K562 (cell line): Measurements from ENCODE around the gene RBPMS2. TPM values are rescaled to one million over a fixed set of nuclear protein-coding genes. Genes with fewer than 3 reads are reported as not detected.

Experiments
- ATAC-seq: fragments of 200-7000 bp; cut with Tn5 transposase; 3 replicates; pipeline ENCODE4 v1.9.1; 2020; ENCODE audit warnings: moderate library complexity
- BruUV-seq: library from RNA; stranded (reverse); fragments of 400-500 nt; replicated peaks from 2 replicates; lab custom pipeline; 2021; lab: Mats Ljungman, UMichigan
- CTCF ChIA-PET: fragments of 300-600 bp; formaldehyde crosslinking; extraction: SDS; loops from one replicate; lab custom pipeline; 2021; ENCODE audit warnings: low intra/inter-chr PET ratio; lab: Yijun Ruan, JAX
- POLR2A ChIA-PET: fragments of 300-600, 350-650 bp; sonication (Branson Sonifier 250); formaldehyde crosslinking; extraction: SDS; loops from one replicate; lab custom pipeline; 2021; ENCODE audit warnings: antibody characterized with exemption, inconsistent platforms; lab: Yijun Ruan, JAX
- DNase-seq, 4 experiments: peaks; one replicate each; pipeline versions ENCODE4 v3.0.0 to v3.0.0-alpha.2; 2011 to 2018; ENCODE audit warnings: low spot score in 3 of 4, mixed read lengths in 3 of 4; ENCODE audit errors: extremely low read depth in 1 of 4
- FAIRE-seq: peaks from 2 replicates; lab custom pipeline; 2011; peaks lifted over from hg19 to GRCh38; lab: Jason Lieb, UNC
- H2AFZ ChIP-seq: 2 replicates; pipeline ENCODE4 v1.6.0; 2011; ENCODE audit warnings: low read depth, low read length, control low read depth, inconsistent platforms
- H3K27ac ChIP-seq: fragments of 200-600 bp; 3 replicates; pipeline ENCODE4 v1.8.0; 2011; ENCODE audit warnings: low read depth, mild to moderate bottlenecking, control low read depth, inconsistent platforms, low read length, moderate library complexity, mixed read lengths; ENCODE audit errors: extremely low read depth
- H3K27me3 ChIP-seq, 2 experiments: fragments of 300-600 bp in 1 of 2; 2 replicates in 1 of 2; 3 replicates in 1 of 2; pipeline versions ENCODE4 v1.6.0 to v1.8.0; 2011; ENCODE audit warnings: inconsistent platforms in 2 of 2, low read length in 2 of 2, mild to moderate bottlenecking in 1 of 2, mixed read lengths in 1 of 2, moderate library complexity in 1 of 2; ENCODE audit not compliant: control insufficient read depth in 2 of 2, insufficient read depth in 2 of 2
- H3K36me3 ChIP-seq: fragments of 300-600 bp; 3 replicates; pipeline ENCODE4 v1.8.0; 2011; ENCODE audit warnings: mild to moderate bottlenecking, low read length, inconsistent platforms; ENCODE audit not compliant: control insufficient read depth, insufficient read depth
- H3K4me1 ChIP-seq, 2 experiments: fragments of 200-600 bp in 1 of 2; replicated peaks in 1 of 2; 2 replicates in 1 of 2; 3 replicates in 1 of 2; pipeline versions ENCODE4 v1.5.1 to v1.8.0; 2011; ENCODE audit warnings: inconsistent platforms in 2 of 2, low read length in 2 of 2, mild to moderate bottlenecking in 1 of 2, mixed read lengths in 1 of 2, moderate library complexity in 1 of 2; ENCODE audit not compliant: control insufficient read depth in 2 of 2, insufficient read depth in 2 of 2
- H3K4me2 ChIP-seq: 2 replicates; pipeline ENCODE4 v1.6.1; 2011; ENCODE audit warnings: low read length, control low read depth, inconsistent platforms, mixed read lengths; ENCODE audit not compliant: insufficient read depth
- H3K4me3 ChIP-seq: fragments of 200-600 bp; sonication (generic), shearing (Covaris generic); 2 replicates; pipeline ENCODE4 v1.5.1; 2016; ENCODE audit warnings: control low read depth, inconsistent platforms
- H3K79me2 ChIP-seq: fragments of 200-600 bp; 3 replicates; pipeline ENCODE4 v1.8.0; 2011; ENCODE audit warnings: low read length, inconsistent platforms; ENCODE audit not compliant: control insufficient read depth, insufficient read depth
- H3K9ac ChIP-seq, 2 experiments: 2 replicates each; pipeline versions ENCODE4 v1.6.0 to v1.6.1; 2011; ENCODE audit warnings: low read depth in 2 of 2, low read length in 2 of 2, control low read depth in 1 of 2, inconsistent platforms in 1 of 2, mild to moderate bottlenecking in 1 of 2, mixed read lengths in 1 of 2; ENCODE audit not compliant: insufficient read depth in 1 of 2
- H3K9me1 ChIP-seq: one replicate; pipeline ENCODE4 v1.6.0; 2011; ENCODE audit warnings: inconsistent platforms, mild to moderate bottlenecking, low read length, moderate library complexity; ENCODE audit not compliant: control insufficient read depth, insufficient read depth
- H3K9me3 ChIP-seq: replicated peaks from 2 replicates; pipeline ENCODE4 v1.5.1; 2011; ENCODE audit warnings: low read depth, low read length, inconsistent platforms; ENCODE audit not compliant: control insufficient read depth, insufficient read depth
- H4K20me1 ChIP-seq: replicated peaks from 2 replicates; pipeline ENCODE4 v1.6.1; 2011; ENCODE audit warnings: low read length, inconsistent platforms, mixed read lengths; ENCODE audit not compliant: control insufficient read depth, insufficient read depth
- BCOR ChIP-seq: fragments of 450-650 bp; IDR thresholded peaks from 2 replicates; pipeline ENCODE4 v1.6.1; 2016
- CGGBP1 ChIP-seq: fragments of 250-450 bp; sonication (Bioruptor Pico); IDR thresholded peaks from 2 replicates; pipeline ENCODE4 v1.9.0; 2021; ENCODE audit warnings: mild to moderate bottlenecking
- CTCF ChIP-seq, 3 experiments: IDR thresholded peaks in 2 of 3; conservative IDR thresholded peaks in 1 of 3; 2 replicates each; pipeline ENCODE4 v1.5.1; 2011 to 2012; ENCODE audit warnings: low read length in 3 of 3, mild to moderate bottlenecking in 3 of 3, control low read depth in 2 of 3, improper control_type of control experiment in 1 of 3, inconsistent platforms in 1 of 3, low read depth in 1 of 3, mixed read lengths in 1 of 3, moderate library complexity in 1 of 3; ENCODE audit not compliant: insufficient read depth in 2 of 3
- HES1 ChIP-seq: fragments of 450-650 bp; IDR thresholded peaks from 2 replicates; pipeline ENCODE4 v1.6.1; 2016; ENCODE audit warnings: low read depth, mild to moderate bottlenecking, moderate library complexity
- SMARCA5 ChIP-seq: fragments of 450-650 bp; IDR thresholded peaks from 2 replicates; pipeline ENCODE4 v1.6.1; 2016
- ZBTB40 ChIP-seq, 2 experiments: fragments of 450-650 bp in 1 of 2; sonication (generic) in 1 of 2; formaldehyde crosslinking in 1 of 2; IDR thresholded peaks; 2 replicates each; pipeline versions ENCODE4 v1.7.1 to v1.9.0; 2016 to 2022; ENCODE audit warnings: inconsistent platforms in 1 of 2, mild to moderate bottlenecking in 1 of 2, missing genetic modification reagents in 1 of 2
- ZBTB9 ChIP-seq: fragments of 450-650 bp; formaldehyde crosslinking; IDR thresholded peaks from 2 replicates; pipeline ENCODE4 v1.4.0; 2020; ENCODE audit warnings: mild to moderate bottlenecking, moderate library complexity
- WGBS: fragments of 100-300 bp; shearing (Covaris generic); methylation state at CpG from one replicate; pipeline ENCODE4 v1.1.6; 2016; ENCODE audit warnings: low coverage, mixed read lengths; ENCODE audit not compliant: insufficient coverage; ENCODE audit errors: missing lambda C conversion rate; 5-methylcytosine and 5-hydroxymethylcytosine counted together
- in situ Hi-C: fragments of 300-500 bp; cut with MboI; formaldehyde crosslinking; loops from 4 replicates; pipeline ENCODE4 v1.15.0; 2018; ENCODE audit warnings: inconsistent platforms, mixed read lengths
- intact Hi-C: fragments of 100-400 bp; cut with micrococcal nuclease; formaldehyde crosslinking; loops from 2 replicates; pipeline ENCODE4 v1.14.2; 2022
- polyA plus RNA-seq, 8 experiments: library from polyadenylated mRNA; depleted of rRNA in 4 of 8; stranded (reverse) in 5 of 8; unstranded in 3 of 8; fragments of >200 nt; fragmentation: Nextera tagmentation in 2 of 8; fragmentation: Illumina TruSeq in 1 of 8; extraction: Ambion mirVana in 2 of 8; extraction: Trizol in 1 of 8; gene quantifications; 2 replicates each; pipeline versions ENCODE4 v1.2.1 to v1.2.3, GENCODE V29; 2011 to 2014; ENCODE audit warnings: inconsistent platforms in 1 of 8, missing spikeins in 1 of 8
- total RNA-seq, 7 experiments: library from RNA; depleted of rRNA in 6 of 7; stranded (reverse); fragments of >200 nt in 6 of 7; fragmentation: Illumina TruSeq in 2 of 7; extraction: Trizol in 2 of 7; gene quantifications; 2 replicates each; pipeline versions ENCODE4 v1.2.1 to v1.2.3, GENCODE V29; 2011 to 2021; ENCODE audit warnings: low replicate concordance in 1 of 7

Gene RBPMS2
- total and polyA plus RNA-seq, 9 of the 15 experiments (the other 6 are each of a cell fraction or from before 2014, with no cell fraction given): 0.11 to 2.6 (median 0.37) TPM; not detected in 1

- ChIA-PET CTCF (no interaction called here), POLR2A (interaction anchor here (0.5 to 1.0 kb wide), 5 partner anchors 10 to 1226 kb away, joined by 3 to 9 read pairs (median 3); no protein-coding TSS in a partner anchor)
- Histone ChIP-seq H3K4me2 (peak overlapping the region; percentile 96), H3K9me1 (no peaks in the 10 kb centered on the region), H3K9ac (peak overlapping the region; percentile 93 to 95), H3K4me3 (peak overlapping the region; percentile 65), H4K20me1 (no peaks in the 10 kb centered on the region), H3K36me3 (peaks cover 2% of the 10 kb centered on the region; the same call in 1 of the 3 replicates), H3K27me3 (no peaks in the 10 kb centered on the region), H2AFZ (peak overlapping the region; percentile 97), H3K79me2 (peaks cover 7% of the 10 kb centered on the region; the same call in 2 of the 3 replicates), H3K4me1 (peaks cover 8 to 19% of the 10 kb centered on the region in 2 experiments; a peak in 4 of 5 replicates), H3K9me3 (peaks cover 5% of the 10 kb centered on the region), H3K27ac (peak overlapping the region; percentile 88)
- 23% methylated on average over 17 of the region's 17 CpGs for WGBS
- BruUV-seq: TSS peak; percentile 75
- ATAC-seq (peak; percentile 36), DNase-seq (no peak), FAIRE-seq (no peak)
- intact Hi-C loops (no loop called here), in situ Hi-C loops (no loop called here)
- TF ChIP-seq ZBTB40 (IDR thresholded peaks at IDR 0.05) (peak; percentile 33; the same call in 1 of the 2 replicates), ZBTB40 (CRISPR knock-in tag; IDR thresholded peaks at IDR 0.05) (no peak), HES1 (no peak), ZBTB9 (CRISPR knock-in tag) (0 out of 2 replicates have a peak, but pooled peaks have one; percentile 25), CGGBP1 (CRISPR knock-in tag) (no peak), SMARCA5 (peak; percentile 52; the same call in 1 of the 2 replicates), BCOR (0 out of 2 replicates have a peak, but pooled peaks have one; percentile 21), CTCF (IDR thresholded peaks at IDR 0.05 in 2 of 3, conservative IDR thresholded peaks at IDR 0.05 in 1 of 3; ENCODE audit: insufficient read depth in 2 of 3, low read depth in 1 of 3, low read length in 3 of 3) (no peak)
These were observed 49.6 kb upstream of the RBPMS2 start for GRCh38 chr15:64824929-64825430.
